Breast epithelium (tissue), 4 donors: ENCODE results near the gene USP11. TPM values are rescaled to one million over a fixed set of nuclear protein-coding genes. Genes with fewer than 3 reads are reported as not detected.

ENCODE experiments used
- DNase-seq, 2 donors: peaks; one replicate each; pipeline ENCODE4 v3.0.0-alpha.2; 2019; ENCODE audit warnings: low spot score in 2 of 2
- H3K27ac ChIP-seq, 2 donors: fragments of 200-600 bp; sonication (generic) in 1 of 2; one replicate each; pipeline ENCODE4 v1.5.1; 2016 to 2019; ENCODE audit warnings: mild to moderate bottlenecking in 1 of 2
- H3K27me3 ChIP-seq, 2 donors: fragments of 200-600 bp; sonication (generic) in 1 of 2; one replicate each; pipeline versions ENCODE4 v1.5.1 to v1.6.0; 2017 to 2019; ENCODE audit warnings: control low read depth in 1 of 2, mild to moderate bottlenecking in 1 of 2
- H3K36me3 ChIP-seq: fragments of 200-600 bp; one replicate; pipeline ENCODE4 v1.5.1; 2019
- H3K4me1 ChIP-seq, 2 donors: fragments of 200-600 bp; sonication (generic); one replicate each; pipeline ENCODE4 v1.5.1; 2016 to 2019; ENCODE audit warnings: control low read depth in 1 of 2
- H3K4me3 ChIP-seq, 3 donors: fragments of 200-600 bp; sonication (generic); 1 replicate in 2 of 3; 2 replicates in 1 of 3; pipeline ENCODE4 v1.5.1; 2016 to 2019; ENCODE audit warnings: mild to moderate bottlenecking in 3 of 3, moderate library complexity in 2 of 3
- H3K9me3 ChIP-seq, 2 donors: fragments of 200-600 bp; sonication (generic) in 1 of 2; one replicate each; pipeline ENCODE4 v1.5.1; 2016 to 2019; ENCODE audit warnings: control low read depth in 1 of 2
- CTCF ChIP-seq, 3 donors: fragments of 450-650 bp; IDR thresholded peaks; one replicate each; pipeline ENCODE4 v1.5.1; 2016 to 2017; ENCODE audit warnings: antibody characterized with exemption in 3 of 3, mild to moderate bottlenecking in 3 of 3, moderate library complexity in 3 of 3
- POLR2A ChIP-seq: fragments of 450-650 bp; IDR thresholded peaks from one replicate; pipeline ENCODE4 v1.6.1; 2016; ENCODE audit warnings: antibody characterized with exemption, mild to moderate bottlenecking, moderate library complexity
- POLR2AphosphoS5 ChIP-seq, 3 donors: sonication (generic); formaldehyde crosslinking; IDR thresholded peaks; one replicate each; pipeline ENCODE4 v1.6.1; 2017; ENCODE audit warnings: antibody characterized with exemption in 3 of 3
- intact Hi-C: fragments of 100-400 bp; cut with DNase I; formaldehyde crosslinking; loops from one replicate; pipeline ENCODE4 v1.15.1; 2023; ENCODE audit warnings: low total_unique reads
- total RNA-seq, 3 donors: library from RNA; depleted of rRNA; stranded (reverse); fragments of >200 nt; gene quantifications; one replicate each; pipeline ENCODE4 v1.1.0, GENCODE V29; 2016

USP11 gene
- total RNA-seq, result 10 to 100 TPM; 21.3 to 42.0 (median 29.4) TPM

- no peaks in the 10 kb centered on the region for H3K9me3 ChIP-seq
- TF ChIP-seq CTCF (IDR thresholded peaks at IDR 0.05), result no peak
- TF ChIP-seq POLR2A, result peak; percentile 25
- TF ChIP-seq POLR2AphosphoS5 (IDR thresholded peaks at IDR 0.05), result peak; percentile 36 to 53 (median 41)
- peaks cover 0 to 43% of the 10 kb centered on the region in 2 donors for H3K27me3 ChIP-seq
- no peaks in the 10 kb centered on the region for H3K36me3 ChIP-seq
- peak within 1 kb of the TSS; percentile 96 to 98 for H3K27ac ChIP-seq
- no peaks in the 10 kb centered on the region for H3K4me1 ChIP-seq
- intact Hi-C loops, result no loop called here
- H3K4me3 ChIP-seq, result peak within 1 kb of the TSS; percentile 60 to 71 (median 66)
- DNase-seq, result peak in 1 of 2 donors; percentile 43
Observed at GRCh38 chrX:47232803-47233332, at the start of gene USP11. TSS of gene USP11 (plus strand) at chrX:47233009. CDS start at chrX:47233044, 35 bp downstream.

- no peak for DNase-seq
- TF ChIP-seq CTCF (IDR thresholded peaks at IDR 0.05) (no peak), POLR2AphosphoS5 (IDR thresholded peaks at IDR 0.05) (no peak), POLR2A (no peak)
- no peaks in the 10 kb centered on the region for H3K36me3 ChIP-seq
Observed at GRCh38 chrX:47184486-47184885, 48.3 kb upstream of the USP11 start.

GRCh38 chrX:47185241-47185640, 47.6 kb upstream of the USP11 start:
- H3K4me3 ChIP-seq, result no peak overlapping the region
- no peaks in the 10 kb centered on the region for H3K36me3 ChIP-seq
- H3K9me3 ChIP-seq, result no peaks in the 10 kb centered on the region
- peaks cover 0 to 69% of the 10 kb centered on the region in 2 donors for H3K27me3 ChIP-seq
- H3K4me1 ChIP-seq, result no peaks in the 10 kb centered on the region
- DNase-seq, result no peak
- H3K27ac ChIP-seq, result no peak overlapping the region
- intact Hi-C loops, result no loop called here
- no peak for TF ChIP-seq CTCF (IDR thresholded peaks at IDR 0.05)
- no peak for TF ChIP-seq POLR2AphosphoS5 (IDR thresholded peaks at IDR 0.05)
- no peak for TF ChIP-seq POLR2A

More at GRCh38 chrX:47184486-47184885, 48.3 kb upstream of the USP11 start:
- intact Hi-C loops, result no loop called here
- Histone ChIP-seq H3K9me3 (no peaks in the 10 kb centered on the region), H3K27ac (no peak overlapping the region), H3K4me1 (no peaks in the 10 kb centered on the region), H3K4me3 (no peak overlapping the region), H3K27me3 (peaks cover 0 to 74% of the 10 kb centered on the region in 2 donors)

GRCh38 chrX:47186096-47186740, 46.6 kb upstream of the USP11 start:
- peaks cover 0 to 70% of the 10 kb centered on the region in 2 donors for H3K27me3 ChIP-seq
- no peaks in the 10 kb centered on the region for H3K9me3 ChIP-seq
- H3K27ac ChIP-seq, result no peak overlapping the region
- H3K36me3 ChIP-seq, result no peaks in the 10 kb centered on the region
- H3K4me1 ChIP-seq, result no peaks in the 10 kb centered on the region
- TF ChIP-seq POLR2A, result no peak
- no peak for DNase-seq
- no peak overlapping the region for H3K4me3 ChIP-seq
- intact Hi-C loops, result no loop called here

- H3K4me1 ChIP-seq, result no peaks in the 10 kb centered on the region
- no peak overlapping the region for H3K27ac ChIP-seq
- no peak overlapping the region for H3K4me3 ChIP-seq
- H3K27me3 ChIP-seq, result peaks cover 0 to 60% of the 10 kb centered on the region in 2 donors
- DNase-seq, result no peak
- TF ChIP-seq CTCF (IDR thresholded peaks at IDR 0.05) (no peak), POLR2A (no peak), POLR2AphosphoS5 (IDR thresholded peaks at IDR 0.05) (no peak)
- no peaks in the 10 kb centered on the region for H3K9me3 ChIP-seq
- intact Hi-C loops, result no loop called here
- no peaks in the 10 kb centered on the region for H3K36me3 ChIP-seq
Observed at GRCh38 chrX:47187106-47187677, 45.6 kb upstream of the USP11 start.
